BJ (cell line): ENCODE data around the gene AMELX. TPM values are rescaled to one million over a fixed set of nuclear protein-coding genes. Genes with fewer than 3 reads are reported as not detected.

Experiments used
- CTCF ChIA-PET: fragments of 350-600 bp; formaldehyde crosslinking; extraction: SDS; loops from one replicate; lab custom pipeline; 2021; ENCODE audit warnings: antibody characterized with exemption, inconsistent platforms; lab: Yijun Ruan, JAX
- POLR2A ChIA-PET: fragments of 300-600 bp; sonication (Branson Sonifier 250); formaldehyde crosslinking; extraction: SDS; loops from one replicate; lab custom pipeline; 2021; ENCODE audit warnings: antibody characterized with exemption; lab: Charles Lee
- DNase-seq: peaks from one replicate; pipeline ENCODE4 v3.0.0-alpha.2; 2011; ENCODE audit warnings: low read depth
- H3K27me3 ChIP-seq: 2 replicates; pipeline ENCODE4 v1.6.0; 2011; ENCODE audit warnings: low read length; ENCODE audit not compliant: control insufficient read depth, insufficient read depth
- H3K36me3 ChIP-seq: 2 replicates; pipeline ENCODE4 v1.5.1; 2011; ENCODE audit warnings: low read length; ENCODE audit not compliant: control insufficient read depth, insufficient read depth
- H3K4me3 ChIP-seq: 2 replicates; pipeline ENCODE4 v1.5.1; 2011; ENCODE audit warnings: low read depth, mild to moderate bottlenecking, control low read depth, low read length
- CTCF ChIP-seq: IDR thresholded peaks from 2 replicates; pipeline ENCODE4 v1.5.1; 2011; ENCODE audit warnings: low read depth, mild to moderate bottlenecking, control low read depth, inconsistent platforms, low read length, moderate library complexity; ENCODE audit not compliant: insufficient read depth
- polyA plus RNA-seq: library from polyadenylated mRNA; depleted of rRNA; stranded (reverse); fragments of >200 nt; gene quantifications from 2 replicates; pipeline ENCODE4 v1.2.3, GENCODE V29; 2011

Gene AMELX
- polyA plus RNA-seq, 1 experiment: not detected

- CTCF ChIA-PET: no interaction called here
- POLR2A ChIA-PET: no interaction called here
- H3K4me3 ChIP-seq: no peak overlapping the region
- H3K36me3 ChIP-seq: no peaks in the 10 kb centered on the region
- TF ChIP-seq CTCF: no peak
- H3K27me3 ChIP-seq: no peaks in the 10 kb centered on the region
- DNase-seq: no peak
Measured at GRCh38 chrX:11267425-11267824, 25.8 kb upstream of the AMELX start.

GRCh38 chrX:11269006-11269405 is 24.2 kb upstream of the AMELX start:
- Histone ChIP-seq H3K4me3 (no peak overlapping the region), H3K36me3 (no peaks in the 10 kb centered on the region), H3K27me3 (no peaks in the 10 kb centered on the region)
- ChIA-PET POLR2A (no interaction called here), CTCF (no interaction called here)
- no peak for DNase-seq
- TF ChIP-seq CTCF: no peak

- no peaks in the 10 kb centered on the region for H3K36me3 ChIP-seq
- CTCF ChIA-PET: interaction anchor here (0.6 kb wide), 1 partner anchor 109 kb away, joined by 3 read pairs; no protein-coding TSS in a partner anchor
- no peak for TF ChIP-seq CTCF
- H3K27me3 ChIP-seq: no peaks in the 10 kb centered on the region
- no peak for DNase-seq
- no peak overlapping the region for H3K4me3 ChIP-seq
- POLR2A ChIA-PET: no interaction called here
Measured at GRCh38 chrX:11269996-11270395, 23.2 kb upstream of the AMELX start.

GRCh38 chrX:11272290-11272689 is 20.9 kb upstream of the AMELX start:
- H3K27me3 ChIP-seq: no peaks in the 10 kb centered on the region
- H3K36me3 ChIP-seq: no peaks in the 10 kb centered on the region
- DNase-seq: no peak
- ChIA-PET POLR2A (interaction anchor here (0.6 kb wide), 1 partner anchor 124 kb away, joined by 3 read pairs; no protein-coding TSS in a partner anchor), CTCF (interaction anchor here (0.6 kb wide), 1 partner anchor 97 kb away, joined by 4 read pairs; no protein-coding TSS in a partner anchor)
- H3K4me3 ChIP-seq: no peak overlapping the region
- TF ChIP-seq CTCF: no peak

- Histone ChIP-seq H3K36me3 (no peaks in the 10 kb centered on the region), H3K27me3 (no peaks in the 10 kb centered on the region), H3K4me3 (no peak overlapping the region)
- POLR2A ChIA-PET: no interaction called here
- no peak for DNase-seq
- TF ChIP-seq CTCF: no peak
- CTCF ChIA-PET: no interaction called here
Measured at GRCh38 chrX:11272863-11273262, 20.4 kb upstream of the AMELX start.
